Measurements from ENCODE around the gene FLAD1. TPM values are rescaled to one million over a fixed set of nuclear protein-coding genes. Genes with fewer than 3 reads are reported as not detected.
A peak's percentile ranks its signal among the peaks of the same experiment; 100 is the strongest.

Gene FLAD1
- total and polyA plus RNA-seq, 2 of the 8 experiments (the other 6 are each of a cell fraction or from before 2014, with no cell fraction given) = 104 to 143 TPM

DNA sequence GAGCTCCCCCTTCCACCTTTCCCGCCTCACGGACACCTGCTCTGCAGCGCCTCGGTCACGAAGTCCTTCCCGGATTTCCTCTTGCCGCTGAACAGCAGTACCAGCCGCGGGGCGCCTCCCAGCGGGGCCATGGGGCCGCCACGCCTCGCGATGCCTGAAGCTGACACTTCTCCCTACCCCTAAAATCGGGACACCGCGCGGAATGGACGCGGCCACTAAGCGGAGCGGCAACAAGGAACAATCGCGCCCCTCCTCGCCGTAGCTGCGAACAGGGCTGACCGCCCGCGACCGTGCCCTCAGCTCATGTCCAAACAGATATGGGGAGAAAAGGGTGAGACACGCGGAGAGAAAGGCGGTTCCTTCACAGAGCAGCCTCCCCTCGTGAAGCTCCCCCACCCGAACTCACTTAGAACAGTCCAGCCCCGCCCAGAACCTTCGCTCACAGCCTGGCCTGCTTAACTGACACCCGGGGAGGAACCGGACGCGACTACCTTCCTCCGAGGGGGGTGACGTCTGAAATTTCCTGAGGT is 46.5 kb upstream of the FLAD1 start, which contains the start of gene PMVK (continued):
- TF ChIP-seq TAF7 (optimal IDR thresholded peaks at IDR 0.05; ENCODE audit: borderline replicate concordance, low read depth, low read length) (no peak), MAX (IDR thresholded peaks at IDR 0.05) (peak; percentile 100), SUZ12 (IDR thresholded peaks at IDR 0.05; ENCODE audit: low read length) (no peak), YY1 (IDR thresholded peaks at IDR 0.05; ENCODE audit: low read depth, low read length) (no peak; the same call in 1 of the 2 replicates), MAFK (IDR thresholded peaks at IDR 0.05; ENCODE audit: low read depth, low read length) (no peak), RNF2 (IDR thresholded peaks at IDR 0.05; ENCODE audit: borderline replicate concordance, low read depth, low read length, missing control alignments, poor library complexity, severe bottlenecking) (no peak), TBP (IDR thresholded peaks at IDR 0.05; ENCODE audit: low read depth, low read length) (peak; percentile 83), TAF1 (IDR thresholded peaks at IDR 0.05; ENCODE audit: low read depth, low read length) (peak; percentile 83), SIN3A (conservative IDR thresholded peaks at IDR 0.05 in 1 of 2, IDR thresholded peaks at IDR 0.05 in 1 of 2; ENCODE audit: low read depth in 1 of 2, low read length in 2 of 2) (peak; percentile 74 to 78; a peak in 2 of 4 replicates), CREB1 (IDR thresholded peaks at IDR 0.05) (peak; percentile 7; the same call in 1 of the 2 replicates), BACH1 (IDR thresholded peaks at IDR 0.05; ENCODE audit: low read length) (peak; percentile 13; the same call in 1 of the 2 replicates), RAD21 (IDR thresholded peaks at IDR 0.05 in 1 of 2, conservative IDR thresholded peaks at IDR 0.05 in 1 of 2; ENCODE audit: low read depth in 2 of 2, low read length in 2 of 2) (no peak; a peak in 1 of 4 replicates), KDM1A (IDR thresholded peaks at IDR 0.05; ENCODE audit: borderline replicate concordance, low read length) (no peak), CBX5 (IDR thresholded peaks at IDR 0.05; ENCODE audit: low read depth, low read length) (no peak), GTF2F1 (IDR thresholded peaks at IDR 0.05; ENCODE audit: borderline replicate concordance, low read depth, low read length) (peak; percentile 89), PHF8 (conservative IDR thresholded peaks at IDR 0.05; ENCODE audit: low read depth, low read length) (peak; percentile 71), TCF12 (IDR thresholded peaks at IDR 0.05; ENCODE audit: low read depth, low read length) (no peak), ZNF274 (IDR thresholded peaks at IDR 0.05; ENCODE audit: borderline replicate concordance, extremely low read depth, low read length) (no peak), RXRA (IDR thresholded peaks at IDR 0.05; ENCODE audit: insufficient read depth, low read depth, low read length) (no peak), CHD1 (IDR thresholded peaks at IDR 0.05; ENCODE audit: low read depth, low read length) (no peak; the same call in 1 of the 2 replicates), KDM5A (IDR thresholded peaks at IDR 0.05; ENCODE audit: low read length) (no peak), TEAD4 (IDR thresholded peaks at IDR 0.05; ENCODE audit: low read depth, low read length) (peak; percentile 54; the same call in 1 of the 2 replicates), ASH2L (IDR thresholded peaks at IDR 0.05; ENCODE audit: low read length) (no peak), JUN (IDR thresholded peaks at IDR 0.05; ENCODE audit: low read depth, low read length) (no peak), RBBP5 (IDR thresholded peaks at IDR 0.05; ENCODE audit: borderline replicate concordance, low read depth, low read length) (no peak)

Data from H1 (cell line).